ENCODE data around the gene PEX14.

Gene PEX14

GRCh38 chr1:10637400-10637799 lies 162.7 kb downstream of the PEX14 start:
- no peak for DNase-seq

GRCh38 chr1:10637834-10638558 lies 163.2 kb downstream of the PEX14 start:
- DNase-seq = no peak

DNA sequence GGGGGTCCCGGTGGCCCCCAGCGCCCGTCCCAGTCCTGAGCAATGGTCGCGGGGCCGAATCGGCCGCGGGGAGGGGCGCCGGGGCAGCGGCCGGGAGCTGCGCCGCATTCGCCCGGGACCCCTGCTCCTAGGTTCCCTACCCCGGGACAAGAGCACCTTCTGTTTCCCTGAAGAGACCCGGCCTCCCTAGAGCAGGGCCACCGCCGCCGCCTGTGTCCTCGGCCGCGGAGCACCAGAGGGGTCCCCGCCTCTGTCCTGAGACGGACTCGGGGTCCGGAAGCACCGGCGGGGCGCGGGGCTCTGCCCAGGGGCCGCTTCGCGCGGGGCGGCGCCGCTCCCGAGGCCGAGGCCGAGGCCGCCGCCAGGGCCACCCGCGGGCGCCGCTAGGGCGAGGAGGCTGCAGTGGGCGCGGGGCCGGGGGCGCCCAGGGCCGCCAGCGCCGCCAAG lies 163.8 kb downstream of the PEX14 start:
- no peak for DNase-seq

DNA sequence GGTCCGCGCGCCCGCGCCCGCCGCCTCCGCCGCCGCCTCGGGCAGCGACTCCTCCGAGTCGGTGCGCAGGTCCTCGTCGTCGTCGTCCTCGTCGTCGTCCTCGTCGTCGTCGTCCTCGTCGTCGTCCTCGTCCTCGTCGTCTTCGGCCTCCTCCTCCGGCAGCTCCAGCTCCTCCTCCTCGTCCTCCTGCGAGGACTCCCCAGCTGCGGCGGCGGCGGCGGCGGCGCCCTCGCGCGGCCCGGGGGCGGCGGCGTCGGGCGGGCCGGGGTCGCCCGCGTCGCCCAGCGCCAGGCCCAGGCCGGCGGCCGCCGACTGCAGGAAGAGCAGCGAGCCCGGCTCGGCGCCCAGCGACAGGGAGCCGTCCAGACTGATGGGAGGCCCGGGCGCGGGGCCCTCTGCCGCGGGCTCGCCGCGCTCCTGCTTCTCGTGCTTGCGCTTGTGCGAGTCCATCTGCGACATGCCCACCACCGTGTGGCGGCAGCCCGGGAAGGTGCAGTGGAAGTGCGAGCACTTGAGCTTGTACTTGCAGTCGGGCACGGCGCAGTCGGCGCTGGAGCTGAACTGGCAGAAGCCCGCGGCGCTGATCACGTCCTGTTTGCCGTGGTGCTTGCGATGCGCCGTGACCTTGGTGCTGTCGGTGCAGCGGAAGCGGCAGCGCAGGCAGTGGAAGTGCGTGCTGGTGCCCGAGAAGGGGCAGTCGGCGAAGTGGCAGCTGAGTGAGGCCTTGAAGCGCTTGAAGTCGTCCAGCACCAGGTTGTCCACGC lies 164.4 kb downstream of the PEX14 start:
- no peak for DNase-seq

DNA sequence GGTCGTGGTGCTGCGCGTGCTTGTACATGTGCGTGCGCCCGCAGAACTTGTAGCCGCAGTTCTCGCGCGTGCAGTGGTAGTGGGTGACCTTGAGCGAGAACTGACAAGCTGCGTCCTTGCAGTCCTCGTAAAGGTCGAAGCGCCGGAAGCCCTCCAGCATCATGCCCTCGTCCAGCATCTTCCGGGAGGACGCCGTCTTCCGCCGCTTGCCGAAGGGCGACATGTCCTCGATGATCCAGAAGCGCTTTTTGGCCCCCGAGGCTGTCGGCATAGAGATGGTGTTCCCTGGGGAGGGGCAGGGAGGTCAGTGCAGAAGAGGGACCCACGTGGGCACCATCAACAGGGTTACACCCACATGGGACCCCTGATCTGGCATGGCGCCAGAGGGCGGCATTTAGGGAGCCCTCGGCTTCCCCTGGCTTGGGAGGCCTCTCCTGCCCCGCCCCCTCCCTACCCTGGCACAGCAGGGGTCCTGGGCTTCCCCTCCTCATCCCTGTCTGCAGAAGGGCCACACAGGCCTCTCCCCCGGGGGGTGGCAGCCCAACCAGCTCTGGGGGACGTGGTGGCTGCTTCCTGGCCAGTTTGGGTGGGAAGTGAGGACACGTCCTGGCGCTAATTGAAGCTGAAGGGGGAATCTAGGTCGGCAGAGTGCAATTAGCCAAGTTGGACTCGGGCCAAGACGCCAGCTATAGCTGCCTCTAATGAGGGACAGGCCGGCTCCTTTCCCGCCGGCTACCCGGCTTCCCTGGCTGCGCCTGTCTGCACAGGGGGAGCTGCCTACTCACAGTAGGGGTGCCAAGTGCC lies 165.2 kb downstream of the PEX14 start:
- DNase-seq = no peak

DNA sequence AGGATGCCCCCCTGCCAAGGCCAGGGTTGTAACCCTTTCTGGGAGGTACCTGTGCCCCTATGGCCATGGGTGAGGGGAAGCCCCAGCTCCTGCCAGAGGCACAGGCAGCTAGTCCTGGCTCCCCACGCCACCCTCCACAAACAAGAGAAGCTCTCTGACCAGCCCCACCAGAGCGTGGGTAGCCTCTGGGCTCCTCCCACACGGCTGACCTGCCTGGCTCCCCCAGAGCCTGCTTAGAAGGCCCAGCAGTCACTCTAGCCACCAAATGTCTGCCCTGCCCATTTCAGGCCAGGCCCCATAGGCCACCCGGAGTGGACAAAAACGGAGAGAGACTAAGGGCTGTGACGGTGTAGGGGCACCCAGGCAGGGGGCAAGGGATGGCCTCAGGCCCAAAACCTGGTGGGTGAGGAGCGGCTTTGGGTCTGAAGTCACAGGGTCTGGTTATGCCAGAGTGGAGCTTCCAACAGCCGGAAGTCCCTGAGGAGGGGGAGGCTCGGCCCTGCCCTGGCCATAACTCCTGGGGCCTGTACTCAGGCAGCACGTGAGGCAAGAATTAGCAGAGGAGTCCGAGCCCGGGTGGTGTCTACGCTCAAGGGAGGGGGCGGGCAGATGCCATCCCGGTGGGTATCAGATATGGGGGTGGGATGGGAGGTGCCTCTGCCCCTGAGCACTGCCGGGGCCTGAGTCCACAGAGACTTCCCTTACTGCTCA lies 166.2 kb downstream of the PEX14 start:
- DNase-seq = no peak

GRCh38 chr1:10641976-10642375 lies 167.2 kb downstream of the PEX14 start:
- no peak for DNase-seq

DNA sequence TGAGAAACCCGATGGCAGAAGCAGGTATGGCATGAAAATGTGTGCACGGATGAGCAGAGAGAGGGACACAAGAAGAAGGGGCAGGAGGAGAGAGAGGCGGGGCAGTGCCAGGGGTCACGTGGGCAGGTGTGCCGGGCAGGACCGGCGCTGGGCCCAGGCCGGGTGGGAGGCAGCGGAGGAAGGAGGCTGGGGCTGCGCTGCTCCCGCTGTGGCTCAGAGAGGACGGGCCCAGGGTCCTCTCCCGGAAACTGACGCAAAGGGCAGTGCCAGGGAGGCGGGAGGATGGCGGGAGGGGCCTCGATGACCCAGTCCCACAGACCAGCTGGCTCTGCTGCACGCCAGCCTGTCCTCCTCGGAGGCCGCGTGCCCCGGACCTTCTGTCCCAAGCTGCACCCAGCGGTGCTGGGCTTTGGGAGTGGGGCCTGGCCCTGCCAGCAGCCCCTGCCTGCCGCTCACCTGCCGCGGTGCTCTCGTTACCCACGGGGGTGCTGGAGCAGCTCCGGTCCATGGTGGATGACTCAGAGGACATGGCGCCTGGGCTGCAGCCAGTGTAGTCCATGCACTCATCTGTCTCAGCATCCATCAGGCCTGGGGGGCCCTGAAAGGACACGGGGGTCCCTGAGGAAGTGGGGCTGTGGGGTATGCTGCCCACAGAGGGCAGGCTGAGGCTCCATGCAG lies 167.8 kb downstream of the PEX14 start:
- no peak for DNase-seq

DNA sequence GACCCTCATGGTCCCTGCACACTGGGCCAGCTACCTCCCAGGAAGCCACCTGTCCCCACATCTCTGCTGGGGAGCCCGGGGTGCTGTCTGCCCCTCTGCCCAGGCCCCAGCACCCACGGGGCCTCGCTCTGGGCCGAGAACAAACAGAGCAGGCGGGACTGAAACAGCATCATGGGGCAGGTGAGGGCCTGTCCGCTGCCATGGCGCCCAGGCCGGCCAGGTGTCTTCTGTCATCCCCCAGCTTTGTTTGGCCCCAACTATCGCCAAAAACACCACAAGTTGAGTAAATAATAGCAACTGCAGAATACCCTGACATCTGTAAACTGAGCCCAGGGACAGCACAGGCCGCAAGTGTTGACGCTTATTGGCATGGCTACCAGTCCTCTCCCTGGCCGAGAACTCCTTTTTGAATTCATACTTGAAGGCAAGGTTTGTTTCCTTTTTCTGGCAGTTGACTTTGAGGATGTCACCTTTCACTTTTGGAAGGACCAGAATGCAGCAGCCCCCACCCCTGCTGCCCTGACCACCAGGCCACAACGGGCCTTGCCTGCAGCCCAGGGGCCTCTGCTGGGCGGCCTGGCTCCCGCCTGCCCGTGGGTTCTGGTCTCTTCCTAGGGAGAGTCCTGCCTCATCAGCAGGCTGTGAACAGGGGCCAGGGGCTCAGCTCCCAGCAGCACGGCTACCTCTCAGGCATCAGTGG lies 169.0 kb downstream of the PEX14 start:
- DNase-seq = no peak

GRCh38 chr1:10644307-10645128 lies 169.8 kb downstream of the PEX14 start:
- no peak for DNase-seq

DNA sequence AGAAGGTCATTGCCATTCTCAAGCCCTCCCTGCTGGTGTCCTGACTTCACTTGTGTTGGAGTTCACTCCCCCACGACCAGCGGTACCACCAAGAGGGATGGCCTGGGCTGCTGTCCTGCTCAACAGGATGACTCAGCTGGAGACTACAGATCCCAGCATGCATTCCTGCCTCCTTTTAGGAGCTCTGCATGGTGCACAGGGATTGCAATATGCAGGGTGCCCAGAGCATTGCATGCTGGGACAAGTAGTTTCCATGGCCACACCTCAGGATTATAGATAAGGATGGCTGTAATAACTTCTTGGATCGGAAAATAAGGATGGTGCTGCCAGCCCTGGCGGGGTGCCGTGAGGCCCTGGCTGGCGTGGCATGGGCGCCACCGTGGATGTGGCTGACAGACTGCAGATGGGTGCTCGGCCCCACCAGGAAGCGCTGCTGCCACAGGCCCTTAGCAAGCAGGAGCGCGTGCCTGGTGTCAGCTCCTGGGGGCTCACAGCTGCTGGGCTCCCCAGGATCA lies 171.7 kb downstream of the PEX14 start:
- no peak for DNase-seq

GRCh38 chr1:10647414-10648170 lies 172.8 kb downstream of the PEX14 start:
- no peak for DNase-seq

DNA sequence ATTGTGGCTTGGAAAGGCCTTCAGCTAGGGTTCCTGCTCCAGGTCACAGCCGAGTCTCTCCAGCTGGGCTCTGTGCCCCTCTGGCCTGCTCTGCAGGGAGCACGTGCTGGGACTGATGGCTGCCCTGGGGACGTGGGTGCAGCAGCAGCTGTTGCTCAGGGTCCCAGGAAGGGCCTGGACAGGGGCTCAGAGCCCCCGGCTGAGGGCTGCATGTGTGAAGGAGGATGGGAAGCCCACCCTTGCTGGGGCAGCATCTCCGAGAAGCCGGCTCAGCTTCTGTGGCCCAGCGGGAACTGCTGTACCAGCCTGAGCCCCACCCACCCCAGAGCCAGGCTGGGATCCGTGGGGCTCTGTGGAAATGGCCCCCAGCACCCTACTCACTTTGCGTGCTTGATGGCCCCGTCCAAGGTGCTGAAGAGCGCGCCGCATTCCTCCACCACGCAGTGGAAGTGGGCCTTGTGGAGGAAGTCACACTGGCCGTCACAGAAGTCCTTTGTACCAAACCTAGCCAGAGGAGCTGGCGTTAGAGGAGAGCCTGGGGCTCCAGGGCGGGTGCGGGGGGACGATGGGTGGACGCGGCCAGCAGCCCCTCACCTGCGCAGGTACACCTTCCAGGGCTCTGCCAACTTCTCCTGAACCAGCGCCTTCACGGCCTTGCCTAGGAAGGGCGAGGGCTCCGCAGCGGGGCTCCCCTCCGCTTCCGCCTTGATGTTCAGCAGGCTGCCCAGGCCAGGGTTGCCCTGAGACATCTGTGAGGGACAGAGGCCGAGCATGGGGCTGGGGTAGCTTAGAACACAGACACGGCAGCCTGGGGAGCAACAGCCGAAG lies 174.2 kb downstream of the PEX14 start:
- no peak for DNase-seq

DNA sequence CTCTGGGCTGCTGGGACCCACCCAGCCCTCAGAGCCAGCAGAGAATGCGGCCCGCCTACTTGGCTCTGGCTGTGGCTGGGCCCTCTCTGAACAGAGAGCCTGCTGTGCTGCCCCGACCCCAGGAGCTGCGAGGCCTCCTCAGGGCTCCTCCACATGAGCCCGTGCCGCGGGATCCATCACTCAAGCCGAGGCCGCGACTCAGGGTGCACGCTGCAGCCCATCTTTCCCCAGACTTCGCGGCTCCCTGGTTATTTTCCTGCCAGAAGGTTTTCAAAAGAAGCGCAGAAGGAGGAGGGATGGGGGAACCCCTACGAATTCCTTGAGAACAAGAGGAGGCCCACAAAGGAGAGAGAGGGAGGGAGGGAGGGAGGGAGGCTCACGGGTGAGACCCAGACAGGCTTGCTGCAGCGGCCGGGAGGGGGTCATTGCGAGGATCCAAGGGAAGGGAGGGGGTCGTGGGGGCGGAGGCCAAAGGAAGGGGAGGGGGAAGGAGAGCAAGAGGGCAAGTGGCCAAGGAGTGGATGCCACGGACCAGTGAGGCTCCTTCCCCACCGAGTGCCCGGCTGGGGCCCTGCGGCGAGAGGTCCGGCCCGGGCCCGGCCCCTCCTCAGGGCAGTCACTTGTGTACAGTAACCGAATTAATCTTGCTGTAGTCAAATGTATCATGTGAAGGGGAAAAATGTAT lies 174.9 kb downstream of the PEX14 start:
- no peak for DNase-seq

GRCh38 chr1:10650556-10651388 lies 176.0 kb downstream of the PEX14 start:
- DNase-seq = no peak

- DNase-seq = no peak
Observed at GRCh38 chr1:10651389-10651766, 176.6 kb downstream of the PEX14 start.

DNA sequence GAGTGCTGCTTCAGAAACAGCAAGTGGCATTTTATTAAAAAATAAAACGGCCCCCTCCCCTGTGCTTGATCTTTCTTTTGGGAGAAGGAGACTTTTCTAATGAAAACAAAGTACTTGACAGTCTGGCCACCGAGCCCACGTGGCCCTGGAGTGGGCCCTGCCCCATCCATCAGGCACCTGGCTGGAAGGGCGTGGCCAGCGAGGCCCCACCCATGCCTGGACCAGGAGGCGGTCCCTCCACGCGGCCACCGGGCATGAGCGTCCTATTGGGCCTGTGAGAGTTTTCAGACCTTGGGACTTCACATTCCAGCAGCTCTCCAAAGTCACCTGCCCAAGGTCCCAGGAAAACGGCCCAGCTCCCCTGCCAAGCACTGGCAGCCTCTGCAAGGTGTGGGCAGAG lies 177.0 kb downstream of the PEX14 start:
- no peak for DNase-seq
